ENCODE data around the gene PCP4.

DNA sequence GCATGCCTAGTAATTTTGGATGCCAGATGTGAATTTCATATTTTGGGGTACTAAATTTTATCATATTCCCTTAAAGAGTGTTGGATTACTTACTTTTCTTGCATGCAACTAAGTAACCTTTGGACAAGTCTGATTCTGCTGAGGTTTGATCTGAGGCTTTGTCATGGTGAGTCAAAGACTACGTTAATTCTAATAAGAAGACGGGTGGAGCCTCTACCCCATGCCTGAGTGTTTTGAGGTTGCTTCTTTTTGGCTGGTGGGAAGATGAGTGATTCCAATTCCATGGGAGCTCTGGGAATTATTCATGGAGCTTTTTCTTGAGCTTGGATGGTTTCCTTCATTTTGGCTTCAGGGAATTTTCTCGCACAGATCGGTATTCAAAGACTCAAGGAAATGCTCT lies 11.6 kb upstream of the PCP4 start:
- TF ChIP-seq, protein P1, sequence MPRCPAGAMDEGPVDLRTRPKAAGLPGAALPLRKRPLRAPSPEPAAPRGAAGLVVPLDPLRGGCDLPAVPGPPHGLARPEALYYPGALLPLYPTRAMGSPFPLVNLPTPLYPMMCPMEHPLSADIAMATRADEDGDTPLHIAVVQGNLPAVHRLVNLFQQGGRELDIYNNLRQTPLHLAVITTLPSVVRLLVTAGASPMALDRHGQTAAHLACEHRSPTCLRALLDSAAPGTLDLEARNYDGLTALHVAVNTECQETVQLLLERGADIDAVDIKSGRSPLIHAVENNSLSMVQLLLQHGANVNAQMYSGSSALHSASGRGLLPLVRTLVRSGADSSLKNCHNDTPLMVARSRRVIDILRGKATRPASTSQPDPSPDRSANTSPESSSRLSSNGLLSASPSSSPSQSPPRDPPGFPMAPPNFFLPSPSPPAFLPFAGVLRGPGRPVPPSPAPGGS (IDR thresholded peaks at IDR 0.05) = no peak
- TF ChIP-seq POLR2A (IDR thresholded peaks at IDR 0.05; ENCODE audit: low read length) (no peak), FOSL2 (IDR thresholded peaks at IDR 0.05) (no peak), FOSL2 (CRISPR knock-in tag; IDR thresholded peaks at IDR 0.05) (no peak), BHLHE40 (IDR thresholded peaks at IDR 0.05; ENCODE audit: low read depth, low read length) (no peak)
- TF ChIP-seq, protein P2, sequence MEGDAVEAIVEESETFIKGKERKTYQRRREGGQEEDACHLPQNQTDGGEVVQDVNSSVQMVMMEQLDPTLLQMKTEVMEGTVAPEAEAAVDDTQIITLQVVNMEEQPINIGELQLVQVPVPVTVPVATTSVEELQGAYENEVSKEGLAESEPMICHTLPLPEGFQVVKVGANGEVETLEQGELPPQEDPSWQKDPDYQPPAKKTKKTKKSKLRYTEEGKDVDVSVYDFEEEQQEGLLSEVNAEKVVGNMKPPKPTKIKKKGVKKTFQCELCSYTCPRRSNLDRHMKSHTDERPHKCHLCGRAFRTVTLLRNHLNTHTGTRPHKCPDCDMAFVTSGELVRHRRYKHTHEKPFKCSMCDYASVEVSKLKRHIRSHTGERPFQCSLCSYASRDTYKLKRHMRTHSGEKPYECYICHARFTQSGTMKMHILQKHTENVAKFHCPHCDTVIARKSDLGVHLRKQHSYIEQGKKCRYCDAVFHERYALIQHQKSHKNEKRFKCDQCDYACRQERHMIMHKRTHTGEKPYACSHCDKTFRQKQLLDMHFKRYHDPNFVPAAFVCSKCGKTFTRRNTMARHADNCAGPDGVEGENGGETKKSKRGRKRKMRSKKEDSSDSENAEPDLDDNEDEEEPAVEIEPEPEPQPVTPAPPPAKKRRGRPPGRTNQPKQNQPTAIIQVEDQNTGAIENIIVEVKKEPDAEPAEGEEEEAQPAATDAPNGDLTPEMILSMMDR (IDR thresholded peaks at IDR 0.05) = no peak
- TF ChIP-seq, protein P3, sequence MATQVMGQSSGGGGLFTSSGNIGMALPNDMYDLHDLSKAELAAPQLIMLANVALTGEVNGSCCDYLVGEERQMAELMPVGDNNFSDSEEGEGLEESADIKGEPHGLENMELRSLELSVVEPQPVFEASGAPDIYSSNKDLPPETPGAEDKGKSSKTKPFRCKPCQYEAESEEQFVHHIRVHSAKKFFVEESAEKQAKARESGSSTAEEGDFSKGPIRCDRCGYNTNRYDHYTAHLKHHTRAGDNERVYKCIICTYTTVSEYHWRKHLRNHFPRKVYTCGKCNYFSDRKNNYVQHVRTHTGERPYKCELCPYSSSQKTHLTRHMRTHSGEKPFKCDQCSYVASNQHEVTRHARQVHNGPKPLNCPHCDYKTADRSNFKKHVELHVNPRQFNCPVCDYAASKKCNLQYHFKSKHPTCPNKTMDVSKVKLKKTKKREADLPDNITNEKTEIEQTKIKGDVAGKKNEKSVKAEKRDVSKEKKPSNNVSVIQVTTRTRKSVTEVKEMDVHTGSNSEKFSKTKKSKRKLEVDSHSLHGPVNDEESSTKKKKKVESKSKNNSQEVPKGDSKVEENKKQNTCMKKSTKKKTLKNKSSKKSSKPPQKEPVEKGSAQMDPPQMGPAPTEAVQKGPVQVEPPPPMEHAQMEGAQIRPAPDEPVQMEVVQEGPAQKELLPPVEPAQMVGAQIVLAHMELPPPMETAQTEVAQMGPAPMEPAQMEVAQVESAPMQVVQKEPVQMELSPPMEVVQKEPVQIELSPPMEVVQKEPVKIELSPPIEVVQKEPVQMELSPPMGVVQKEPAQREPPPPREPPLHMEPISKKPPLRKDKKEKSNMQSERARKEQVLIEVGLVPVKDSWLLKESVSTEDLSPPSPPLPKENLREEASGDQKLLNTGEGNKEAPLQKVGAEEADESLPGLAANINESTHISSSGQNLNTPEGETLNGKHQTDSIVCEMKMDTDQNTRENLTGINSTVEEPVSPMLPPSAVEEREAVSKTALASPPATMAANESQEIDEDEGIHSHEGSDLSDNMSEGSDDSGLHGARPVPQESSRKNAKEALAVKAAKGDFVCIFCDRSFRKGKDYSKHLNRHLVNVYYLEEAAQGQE (IDR thresholded peaks at IDR 0.05) = no peak

Data from A549 (cell line).